PC-3 (cell line): ENCODE results near the gene IQCN. TPM values are rescaled to one million over a fixed set of nuclear protein-coding genes. Genes with fewer than 3 reads are reported as not detected.

Experiments
- ATAC-seq: fragments of 200-7000 bp; cut with Tn5 transposase; 2 replicates; pipeline ENCODE4 v1.9.1; 2020; ENCODE audit warnings: mild to moderate bottlenecking, moderate library complexity
- BruUV-seq: library from RNA; stranded (reverse); fragments of 400-500 nt; replicated peaks from 2 replicates; lab custom pipeline; 2021; lab: Mats Ljungman, UMichigan
- CTCF ChIA-PET: fragments of 300-600 bp; sonication (Branson Sonifier 250); formaldehyde crosslinking; loops from one replicate; lab custom pipeline; 2022; ENCODE audit warnings: antibody characterized with exemption; lab: Charles Lee
- POLR2A ChIA-PET: fragments of 300-600 bp; sonication (Branson Sonifier 250); formaldehyde crosslinking; loops from one replicate; lab custom pipeline; 2022; ENCODE audit warnings: antibody characterized with exemption; ENCODE audit not compliant: unreplicated experiment; lab: Charles Lee
- DNase-seq: peaks from one replicate; pipeline ENCODE4 v3.0.0-alpha.2; 2015
- H2AFZ ChIP-seq: fragments of 300-600 bp; sonication (generic); 2 replicates; pipeline ENCODE4 v1.6.0; 2016; ENCODE audit warnings: antibody characterized with exemption, low read length
- H3F3A ChIP-seq: fragments of 300-600 bp; sonication (generic); one replicate; pipeline ENCODE4 v1.6.0; 2017; ENCODE audit warnings: antibody characterized with exemption, low read length, control low read depth, mild to moderate bottlenecking; ENCODE audit not compliant: unreplicated experiment
- H3K27ac ChIP-seq: fragments of 300-600 bp; sonication (generic); 2 replicates; pipeline ENCODE4 v1.5.1; 2016; ENCODE audit warnings: mild to moderate bottlenecking, low read length
- H3K27me3 ChIP-seq: fragments of 300-600 bp; sonication (generic); 2 replicates; pipeline ENCODE4 v1.6.1; 2016; ENCODE audit warnings: low read length, mixed read lengths
- H3K36me3 ChIP-seq: fragments of 300-600 bp; sonication (generic); 2 replicates; pipeline ENCODE4 v1.6.1; 2016; ENCODE audit warnings: low read depth, mixed run types, low read length, mixed read lengths
- H3K4me1 ChIP-seq: fragments of 300-600 bp; sonication (generic); 2 replicates; pipeline ENCODE4 v1.5.1; 2016; ENCODE audit warnings: low read length; ENCODE audit not compliant: insufficient read depth
- H3K4me2 ChIP-seq: fragments of 300-600 bp; sonication (generic); 2 replicates; pipeline ENCODE4 v1.6.0; 2016; ENCODE audit warnings: low read length
- H3K4me3 ChIP-seq: fragments of 300-600 bp; sonication (generic); 2 replicates; pipeline ENCODE4 v1.5.1; 2016; ENCODE audit warnings: mild to moderate bottlenecking, low read length, mixed read lengths
- H3K79me2 ChIP-seq: fragments of 300-600 bp; sonication (generic); 2 replicates; pipeline ENCODE4 v1.6.1; 2017; ENCODE audit warnings: low read length, mixed read lengths
- H3K9ac ChIP-seq: fragments of 300-600 bp; sonication (generic); 2 replicates; pipeline ENCODE4 v1.6.0; 2016; ENCODE audit warnings: mild to moderate bottlenecking, low read length
- H3K9me2 ChIP-seq: fragments of 300-600 bp; sonication (generic); replicated peaks from 2 replicates; pipeline ENCODE4 v1.6.1; 2016; ENCODE audit warnings: mixed run types, low read length, mixed read lengths
- H3K9me3 ChIP-seq: fragments of 300-600 bp; sonication (generic); 2 replicates; pipeline ENCODE4 v1.6.1; 2016; ENCODE audit warnings: low read length, mixed read lengths
- H4K20me1 ChIP-seq: fragments of 300-600 bp; sonication (generic); 2 replicates; pipeline ENCODE4 v1.6.1; 2016; ENCODE audit warnings: low read length, mixed read lengths
- CTCF ChIP-seq: fragments of 300-600 bp; sonication (generic); conservative IDR thresholded peaks from 2 replicates; pipeline ENCODE4 v1.5.1; 2017; ENCODE audit warnings: antibody characterized with exemption, low read depth, mild to moderate bottlenecking, low read length
- EZH2 ChIP-seq: fragments of 300-600 bp; sonication (generic); IDR thresholded peaks from one replicate; pipeline ENCODE4 v1.6.1; 2017; ENCODE audit warnings: antibody characterized with exemption, mild to moderate bottlenecking, low read length; ENCODE audit not compliant: unreplicated experiment
- EZH2phosphoT487 ChIP-seq: fragments of 300-600 bp; sonication (generic); IDR thresholded peaks from 2 replicates; pipeline ENCODE4 v1.6.1; 2018; ENCODE audit warnings: mild to moderate bottlenecking, antibody characterized with exemption, low read length, borderline replicate concordance
- intact Hi-C: fragments of 100-400 bp; cut with micrococcal nuclease; formaldehyde crosslinking; loops from 2 replicates; pipeline ENCODE4 v1.9.0; 2023
- total RNA-seq: library from RNA; depleted of rRNA; stranded (reverse); fragments of >200 nt; gene quantifications from 2 replicates; pipeline ENCODE4 v1.2.3, GENCODE V29; 2014

Gene IQCN
- total RNA-seq, 1 experiment from 2014 or later: 0.33 TPM

DNA sequence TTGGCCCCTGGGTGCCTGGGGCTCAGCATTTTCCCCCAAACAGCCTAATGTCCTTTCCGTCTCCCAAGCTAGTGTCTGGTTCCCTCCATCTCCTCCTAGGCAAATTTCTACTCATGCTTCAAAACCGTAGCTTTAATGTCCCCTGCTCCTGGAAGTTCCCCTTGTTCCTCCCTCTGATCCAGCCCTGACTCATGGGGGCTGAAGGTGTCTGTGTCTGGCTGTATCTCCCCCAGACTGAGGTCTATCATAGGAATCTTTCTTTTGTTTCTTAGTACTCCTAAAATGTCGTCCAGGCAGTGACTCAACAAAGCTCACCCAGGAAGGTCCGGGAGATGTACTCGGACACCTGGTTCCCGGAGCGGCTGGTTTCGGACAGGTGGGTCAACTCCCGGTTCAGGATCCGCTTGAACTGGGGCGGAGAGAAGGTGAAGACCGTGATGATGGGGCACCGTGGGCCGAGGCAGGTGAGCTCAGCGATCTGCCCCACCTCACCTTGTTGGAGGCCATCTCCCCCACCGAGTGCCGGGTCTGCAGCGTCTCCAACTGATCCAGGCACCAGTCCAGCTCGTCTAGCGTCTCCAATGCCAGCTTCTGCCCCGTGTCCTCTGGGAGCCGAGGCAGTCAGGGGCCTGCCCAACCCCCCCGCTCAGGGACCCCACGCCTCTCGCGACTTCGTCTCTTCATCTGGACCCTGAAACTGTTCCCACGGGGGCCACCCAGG lies 54.2 kb downstream of the IQCN start:
- no peak overlapping the region for H3K4me3 ChIP-seq
- no peak overlapping the region for H2AFZ ChIP-seq
- no peak for DNase-seq
- no peak overlapping the region for H3K4me2 ChIP-seq
- no peaks in the 10 kb centered on the region for H3K9me3 ChIP-seq
- BruUV-seq: no TSS peak
- no peaks in the 10 kb centered on the region for H3K36me3 ChIP-seq
- ChIA-PET CTCF (interaction anchor here (0.6 kb wide), 1 partner anchor 13 kb away, joined by 3 read pairs; no protein-coding TSS in a partner anchor), POLR2A (no interaction called here)
- H3K9me2 ChIP-seq: no peaks in the 10 kb centered on the region
- no peak for TF ChIP-seq CTCF
- no peaks in the 10 kb centered on the region for H4K20me1 ChIP-seq
- peaks cover 2% of the 10 kb centered on the region; the same call in 1 of the 2 replicates for H3K27me3 ChIP-seq
- intact Hi-C loops: no loop called here
- ATAC-seq: no peak
- H3K79me2 ChIP-seq: no peaks in the 10 kb centered on the region
- no peaks in the 10 kb centered on the region for H3F3A ChIP-seq
- no peak overlapping the region for H3K9ac ChIP-seq
- no peak overlapping the region for H3K27ac ChIP-seq
- H3K4me1 ChIP-seq: peaks cover 7% of the 10 kb centered on the region

- Histone ChIP-seq H3K79me2 (no peaks in the 10 kb centered on the region), H3K4me1 (peaks cover 4% of the 10 kb centered on the region), H3K27ac (no peak overlapping the region), H3K36me3 (no peaks in the 10 kb centered on the region), H3F3A (no peaks in the 10 kb centered on the region), H3K9me2 (no peaks in the 10 kb centered on the region), H3K4me3 (no peak overlapping the region), H4K20me1 (no peaks in the 10 kb centered on the region), H3K9ac (no peak overlapping the region), H3K9me3 (no peaks in the 10 kb centered on the region), H3K4me2 (no peak overlapping the region), H3K27me3 (no peaks in the 10 kb centered on the region), H2AFZ (no peak overlapping the region)
- DNase-seq (no peak), ATAC-seq (no peak)
- BruUV-seq: no TSS peak
- CTCF ChIA-PET: no interaction called here
- POLR2A ChIA-PET: no interaction called here
- TF ChIP-seq EZH2phosphoT487: no peak
- no peak for TF ChIP-seq EZH2
- no peak for TF ChIP-seq CTCF
- intact Hi-C loops: no loop called here
These were observed 55.7 kb downstream of the IQCN start for GRCh38 chr19:18218600-18218999.

- no peak for DNase-seq
- no peak overlapping the region for H3K4me3 ChIP-seq
- no peak overlapping the region for H2AFZ ChIP-seq
- H3K9me2 ChIP-seq: no peaks in the 10 kb centered on the region
- no peaks in the 10 kb centered on the region for H3K9me3 ChIP-seq
- CTCF ChIA-PET: no interaction called here
- H3K4me2 ChIP-seq: no peak overlapping the region
- ATAC-seq: no peak
- TF ChIP-seq CTCF (no peak), EZH2phosphoT487 (no peak), EZH2 (no peak)
- H4K20me1 ChIP-seq: no peaks in the 10 kb centered on the region
- no TSS peak for BruUV-seq
- intact Hi-C loops: no loop called here
- H3K27me3 ChIP-seq: no peaks in the 10 kb centered on the region
- no peak overlapping the region for H3K9ac ChIP-seq
- no peaks in the 10 kb centered on the region for H3K36me3 ChIP-seq
- H3F3A ChIP-seq: no peaks in the 10 kb centered on the region
- H3K27ac ChIP-seq: no peak overlapping the region
- no peaks in the 10 kb centered on the region for H3K79me2 ChIP-seq
- peaks cover 4% of the 10 kb centered on the region for H3K4me1 ChIP-seq
- POLR2A ChIA-PET: no interaction called here
These were observed 56.1 kb downstream of the IQCN start for GRCh38 chr19:18218159-18218558.
